Mesendoderm (in vitro differentiated cells): ENCODE data around the gene NAALADL1.

Source experiments
- DNase-seq: peaks from one replicate; pipeline ENCODE4 v3.0.0; 2013
- H2AK5ac ChIP-seq: 2 replicates; pipeline ENCODE4 v1.6.1; 2013; ENCODE audit warnings: low read length, inconsistent platforms
- H2BK120ac ChIP-seq: 2 replicates; pipeline ENCODE4 v1.6.1; 2013; ENCODE audit warnings: low read depth, mild to moderate bottlenecking, low read length, moderate library complexity, mixed read lengths
- H2BK15ac ChIP-seq: replicated peaks from 2 replicates; pipeline ENCODE4 v1.6.1; 2013; ENCODE audit warnings: low read depth, mild to moderate bottlenecking, moderate library complexity
- H2BK5ac ChIP-seq: 2 replicates; pipeline ENCODE4 v1.6.1; 2013; ENCODE audit warnings: low read length, inconsistent platforms
- H3K18ac ChIP-seq: 2 replicates; pipeline ENCODE4 v1.6.1; 2013; ENCODE audit warnings: mild to moderate bottlenecking, low read length, mixed read lengths
- H3K23ac ChIP-seq: one replicate; pipeline ENCODE4 v1.6.1; 2013; ENCODE audit warnings: low read length
- H3K27ac ChIP-seq: 2 replicates; pipeline ENCODE4 v1.5.1; 2013; ENCODE audit warnings: low read depth, mild to moderate bottlenecking, inconsistent platforms, low read length, moderate library complexity
- H3K27me3 ChIP-seq: 2 replicates; pipeline ENCODE4 v1.6.1; 2013; ENCODE audit warnings: low read length, control low read depth, mild to moderate bottlenecking, inconsistent platforms; ENCODE audit not compliant: insufficient read depth, poor library complexity
- H3K36me3 ChIP-seq: 2 replicates; pipeline ENCODE4 v1.6.1; 2013; ENCODE audit warnings: low read length, inconsistent platforms; ENCODE audit not compliant: control insufficient read depth, insufficient read depth
- H3K4ac ChIP-seq: one replicate; pipeline ENCODE4 v1.6.1; 2013; ENCODE audit warnings: low read depth, mild to moderate bottlenecking, low read length, moderate library complexity
- H3K4me1 ChIP-seq: 2 replicates; pipeline ENCODE4 v1.6.1; 2013; ENCODE audit warnings: low read depth, low read length, inconsistent platforms; ENCODE audit not compliant: control insufficient read depth
- H3K4me2 ChIP-seq: 2 replicates; pipeline ENCODE4 v1.6.1; 2013; ENCODE audit warnings: low read length
- H3K4me3 ChIP-seq: 2 replicates; pipeline ENCODE4 v1.5.1; 2013; ENCODE audit warnings: mild to moderate bottlenecking, low read length
- H3K56ac ChIP-seq: one replicate; pipeline ENCODE4 v1.6.1; 2013; ENCODE audit warnings: low read length
- H3K79me1 ChIP-seq: 2 replicates; pipeline ENCODE4 v1.6.1; 2013; ENCODE audit warnings: low read length, inconsistent platforms
- H3K79me2 ChIP-seq: 2 replicates; pipeline ENCODE4 v1.6.1; 2013; ENCODE audit warnings: mild to moderate bottlenecking, low read length; ENCODE audit not compliant: control insufficient read depth, insufficient read depth
- H3K9ac ChIP-seq: 2 replicates; pipeline ENCODE4 v1.6.1; 2013; ENCODE audit warnings: low read length, inconsistent platforms
- H4K5ac ChIP-seq: one replicate; pipeline ENCODE4 v1.6.1; 2013; ENCODE audit warnings: low read length
- H4K8ac ChIP-seq: one replicate; pipeline ENCODE4 v1.6.1; 2013; ENCODE audit warnings: low read depth, mild to moderate bottlenecking, control low read depth, low read length, moderate library complexity
- WGBS: extraction: QIAGEN DNeasy Blood & Tissue Kit; methylation state at CpG from one replicate; pipeline ENCODE4 v1.1.7; 2013; ENCODE audit warnings: low lambda C conversion rate, missing lambda C conversion rate; ENCODE audit not compliant: insufficient coverage; ENCODE audit errors: extremely low coverage; 5-methylcytosine and 5-hydroxymethylcytosine counted together

NAALADL1 gene

DNA sequence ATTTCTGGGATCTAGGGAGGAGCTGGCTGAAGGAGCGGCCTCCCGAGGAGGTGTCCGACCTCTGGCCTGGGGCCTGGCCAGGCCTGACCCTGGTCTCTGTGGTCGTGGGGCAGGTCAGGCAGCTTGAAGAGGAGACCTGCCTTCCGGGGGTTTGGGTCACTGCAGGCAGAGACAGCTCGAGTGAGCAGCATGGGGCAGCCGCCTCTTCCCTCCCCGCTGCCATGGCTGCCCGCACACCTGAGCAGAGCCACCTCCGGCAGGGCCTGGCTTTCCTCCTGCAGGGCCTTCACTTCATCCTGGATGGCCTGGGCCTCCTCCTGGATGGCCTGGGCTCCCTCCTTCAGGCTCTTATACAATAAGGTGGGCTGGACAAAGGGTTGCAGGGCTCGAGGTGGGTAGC is 8.0 kb upstream of the NAALADL1 start:
- no peak overlapping the region for H3K27ac ChIP-seq
- no CpG with 5 or more reads among the region's 11 CpGs for WGBS
- H3K4me2 ChIP-seq: no peak overlapping the region
- H3K4me3 ChIP-seq: no peak overlapping the region
- no peaks in the 10 kb centered on the region for H3K79me1 ChIP-seq
- H3K79me2 ChIP-seq: no peaks in the 10 kb centered on the region
- H2BK120ac ChIP-seq: no peak overlapping the region
- no peaks in the 10 kb centered on the region for H3K27me3 ChIP-seq
- H3K4me1 ChIP-seq: no peaks in the 10 kb centered on the region
- no peak for DNase-seq
- H3K4ac ChIP-seq: no peak overlapping the region
- no peak overlapping the region for H2BK15ac ChIP-seq
- H4K5ac ChIP-seq: no peak overlapping the region
- no peak overlapping the region for H4K8ac ChIP-seq
- no peak overlapping the region for H3K23ac ChIP-seq
- H3K56ac ChIP-seq: peak overlapping the region; percentile 60
- H2BK5ac ChIP-seq: no peak overlapping the region
- no peak overlapping the region for H3K9ac ChIP-seq
- H3K36me3 ChIP-seq: no peaks in the 10 kb centered on the region
- no peak overlapping the region for H2AK5ac ChIP-seq
- no peak overlapping the region for H3K18ac ChIP-seq

- Histone ChIP-seq H3K4me1 (no peaks in the 10 kb centered on the region), H2BK120ac (no peak overlapping the region), H3K4me3 (no peak overlapping the region), H3K79me1 (no peaks in the 10 kb centered on the region), H3K23ac (no peak overlapping the region), H3K9ac (no peak overlapping the region), H3K4ac (no peak overlapping the region), H3K56ac (peak overlapping the region; percentile 25), H4K5ac (no peak overlapping the region), H3K27me3 (no peaks in the 10 kb centered on the region), H3K27ac (no peak overlapping the region), H2BK15ac (no peak overlapping the region), H2BK5ac (no peak overlapping the region), H3K79me2 (no peaks in the 10 kb centered on the region), H4K8ac (no peak overlapping the region), H2AK5ac (no peak overlapping the region), H3K4me2 (no peak overlapping the region), H3K18ac (no peak overlapping the region), H3K36me3 (no peaks in the 10 kb centered on the region)
- no CpG with 5 or more reads among the region's 7 CpGs for WGBS
- DNase-seq: no peak
Measured at GRCh38 chr11:65065851-65066250, 7.5 kb upstream of the NAALADL1 start.

DNA sequence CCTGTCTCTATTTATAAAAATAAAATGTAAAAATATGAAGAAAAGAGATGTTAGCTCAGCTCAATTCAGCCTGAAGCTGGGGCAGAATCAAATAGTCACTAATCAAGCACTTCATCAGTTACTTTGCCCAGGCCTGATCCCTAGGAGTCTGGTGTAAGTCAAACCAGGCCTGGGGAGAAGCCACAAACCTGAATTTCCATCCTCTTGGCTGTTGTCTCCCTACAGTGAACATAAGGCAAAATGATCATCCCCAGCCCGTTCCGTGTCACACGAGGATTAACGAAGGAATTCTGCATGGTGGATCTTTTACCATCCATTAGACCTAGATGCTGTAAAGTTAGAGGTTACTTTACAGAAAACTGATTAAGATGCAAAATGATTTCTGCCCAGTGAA is 6.5 kb upstream of the NAALADL1 start:
- Histone ChIP-seq H4K5ac (no peak overlapping the region), H3K79me2 (no peaks in the 10 kb centered on the region), H4K8ac (no peak overlapping the region), H3K79me1 (no peaks in the 10 kb centered on the region), H3K4me3 (no peak overlapping the region), H3K18ac (no peak overlapping the region), H2AK5ac (no peak overlapping the region), H3K56ac (no peak overlapping the region), H3K27me3 (no peaks in the 10 kb centered on the region), H3K23ac (no peak overlapping the region), H3K4me1 (no peaks in the 10 kb centered on the region), H3K4me2 (no peak overlapping the region), H2BK120ac (no peak overlapping the region), H3K27ac (no peak overlapping the region), H2BK5ac (no peak overlapping the region), H3K36me3 (no peaks in the 10 kb centered on the region), H3K9ac (no peak overlapping the region), H3K4ac (no peak overlapping the region), H2BK15ac (no peak overlapping the region)
- no peak for DNase-seq
- WGBS: no CpG with 5 or more reads among the region's 4 CpGs

DNA sequence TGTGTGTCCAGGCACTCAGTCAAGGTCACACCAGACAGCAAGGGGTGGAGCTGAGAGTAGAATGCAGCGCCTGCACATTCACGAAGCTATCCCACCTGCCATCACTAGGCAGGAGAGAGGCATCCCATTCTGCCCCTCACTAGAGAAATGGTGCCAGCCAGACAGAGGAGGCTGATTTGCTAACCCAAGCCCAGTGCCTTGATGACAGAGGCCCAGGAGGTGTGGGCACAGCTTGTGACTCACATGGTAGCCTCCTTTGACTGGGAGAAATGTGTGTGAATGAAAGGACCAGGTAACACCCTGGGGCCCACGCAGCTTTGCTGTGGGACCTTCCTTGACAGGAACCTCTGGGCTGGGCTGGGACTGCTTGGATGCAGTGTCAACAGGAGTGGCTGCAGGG is 5.2 kb upstream of the NAALADL1 start:
- no peak overlapping the region for H3K56ac ChIP-seq
- no peak overlapping the region for H4K8ac ChIP-seq
- no peak overlapping the region for H3K4me2 ChIP-seq
- H2BK15ac ChIP-seq: no peak overlapping the region
- no peaks in the 10 kb centered on the region for H3K79me2 ChIP-seq
- H3K23ac ChIP-seq: no peak overlapping the region
- H2BK5ac ChIP-seq: no peak overlapping the region
- no peak overlapping the region for H3K4ac ChIP-seq
- H3K79me1 ChIP-seq: no peaks in the 10 kb centered on the region
- no peaks in the 10 kb centered on the region for H3K36me3 ChIP-seq
- H3K27ac ChIP-seq: no peak overlapping the region
- no peak for DNase-seq
- no CpG with 5 or more reads among the region's 3 CpGs for WGBS
- no peaks in the 10 kb centered on the region for H3K4me1 ChIP-seq
- no peak overlapping the region for H2BK120ac ChIP-seq
- no peak overlapping the region for H3K4me3 ChIP-seq
- H3K18ac ChIP-seq: no peak overlapping the region
- H4K5ac ChIP-seq: no peak overlapping the region
- no peak overlapping the region for H3K9ac ChIP-seq
- no peaks in the 10 kb centered on the region for H3K27me3 ChIP-seq
- no peak overlapping the region for H2AK5ac ChIP-seq

- H3K4me3 ChIP-seq: no peak overlapping the region
- no peak overlapping the region for H2BK5ac ChIP-seq
- no peaks in the 10 kb centered on the region for H3K36me3 ChIP-seq
- H4K5ac ChIP-seq: no peak overlapping the region
- no peak overlapping the region for H2BK120ac ChIP-seq
- no peak overlapping the region for H3K23ac ChIP-seq
- WGBS: no CpG with 5 or more reads among the region's 9 CpGs
- no peak overlapping the region for H3K4ac ChIP-seq
- H3K56ac ChIP-seq: no peak overlapping the region
- H3K4me2 ChIP-seq: no peak overlapping the region
- no peaks in the 10 kb centered on the region for H3K27me3 ChIP-seq
- H3K18ac ChIP-seq: no peak overlapping the region
- DNase-seq: peak; percentile 63
- H3K79me1 ChIP-seq: no peaks in the 10 kb centered on the region
- H3K9ac ChIP-seq: no peak overlapping the region
- no peak overlapping the region for H2AK5ac ChIP-seq
- H3K27ac ChIP-seq: no peak overlapping the region
- H2BK15ac ChIP-seq: no peak overlapping the region
- no peaks in the 10 kb centered on the region for H3K4me1 ChIP-seq
- H3K79me2 ChIP-seq: no peaks in the 10 kb centered on the region
- H4K8ac ChIP-seq: no peak overlapping the region
Measured at GRCh38 chr11:65060913-65061408, 2.6 kb upstream of the NAALADL1 start.
